K562 (cell line): ENCODE measurements around the gene NME7. TPM values are rescaled to one million over a fixed set of nuclear protein-coding genes. Genes with fewer than 3 reads are reported as not detected.

Experiments
- ARID4B ChIP-seq: sonication (generic); formaldehyde crosslinking; IDR thresholded peaks from 2 replicates; pipeline ENCODE4 v1.8.0; 2022; ENCODE audit warnings: mild to moderate bottlenecking, missing genetic modification reagents
- C11orf30 ChIP-seq: fragments of 450-650 bp; IDR thresholded peaks from 2 replicates; pipeline ENCODE4 v1.6.1; 2016; ENCODE audit warnings: low read depth, mild to moderate bottlenecking
- E2F6 ChIP-seq, 2 experiments: IDR thresholded peaks; 2 replicates each; pipeline ENCODE4 v1.6.1; 2011; ENCODE audit warnings: borderline replicate concordance in 1 of 2, control low read depth in 1 of 2, low read depth in 1 of 2, low read length in 1 of 2, mild to moderate bottlenecking in 1 of 2, mixed read lengths in 1 of 2, moderate library complexity in 1 of 2; ENCODE audit not compliant: insufficient read depth in 1 of 2, insufficient read length in 1 of 2, poor library complexity in 1 of 2, severe bottlenecking in 1 of 2; ENCODE audit errors: extremely low read depth in 1 of 2
- ETV5 ChIP-seq: sonication (generic); formaldehyde crosslinking; IDR thresholded peaks from 2 replicates; pipeline ENCODE4 v1.4.0; 2020; ENCODE audit warnings: low read depth, mild to moderate bottlenecking, missing genetic modification reagents
- FOSL1 ChIP-seq: fragments of 200-800 bp; sonication (Bioruptor generic); conservative IDR thresholded peaks from 2 replicates; pipeline ENCODE4 v1.6.1; 2016; ENCODE audit warnings: missing genetic modification characterization, missing compliant biosample characterization
- GMEB1 ChIP-seq: fragments of 250-450 bp; sonication (Bioruptor Pico); IDR thresholded peaks from 2 replicates; pipeline ENCODE4 v1.4.0; 2020; ENCODE audit warnings: mild to moderate bottlenecking
- JUND ChIP-seq, 2 experiments: IDR thresholded peaks; 2 replicates in 1 of 2; 3 replicates in 1 of 2; pipeline ENCODE4 v1.6.1; 2011; ENCODE audit warnings: borderline replicate concordance in 2 of 2, low read depth in 2 of 2, low read length in 2 of 2, improper control_type of control experiment in 1 of 2, missing biosample characterization in 1 of 2, missing genetic modification characterization in 1 of 2, missing genetic modification reagents in 1 of 2
- MAFK ChIP-seq: IDR thresholded peaks from 2 replicates; pipeline ENCODE4 v1.6.1; 2011; ENCODE audit warnings: low read length, improper control_type of control experiment
- PML ChIP-seq: IDR thresholded peaks from 2 replicates; pipeline ENCODE4 v1.6.1; 2012; ENCODE audit warnings: low read length, inconsistent platforms
- PTTG1 ChIP-seq: fragments of 450-650 bp; IDR thresholded peaks from 2 replicates; pipeline ENCODE4 v1.6.1; 2016; ENCODE audit warnings: low read depth, mild to moderate bottlenecking, missing genetic modification characterization, missing compliant biosample characterization
- SRSF7 ChIP-seq: fragments of 200-400 bp; formaldehyde crosslinking; optimal IDR thresholded peaks from 2 replicates; pipeline ENCODE3; 2017; ENCODE audit warnings: mild to moderate bottlenecking, low read depth, low read length
- polyA plus RNA-seq, 8 experiments: library from polyadenylated mRNA; depleted of rRNA in 4 of 8; stranded (reverse) in 5 of 8; unstranded in 3 of 8; fragments of >200 nt; fragmentation: Nextera tagmentation in 2 of 8; fragmentation: Illumina TruSeq in 1 of 8; extraction: Ambion mirVana in 2 of 8; extraction: Trizol in 1 of 8; gene quantifications; 2 replicates each; pipeline versions ENCODE4 v1.2.1 to v1.2.3, GENCODE V29; 2011 to 2014; ENCODE audit warnings: inconsistent platforms in 1 of 8, missing spikeins in 1 of 8
- total RNA-seq, 7 experiments: library from RNA; depleted of rRNA in 6 of 7; stranded (reverse); fragments of >200 nt in 6 of 7; fragmentation: Illumina TruSeq in 2 of 7; extraction: Trizol in 2 of 7; gene quantifications; 2 replicates each; pipeline versions ENCODE4 v1.2.1 to v1.2.3, GENCODE V29; 2011 to 2021; ENCODE audit warnings: low replicate concordance in 1 of 7
- TF ChIP-seq, protein P1 (sequence below): sonication (generic); formaldehyde crosslinking; IDR thresholded peaks from 2 replicates; pipeline ENCODE4 v1.8.0; 2022; ENCODE audit warnings: missing genetic modification reagents, mild to moderate bottlenecking, moderate library complexity, borderline replicate concordance
- TF ChIP-seq, protein P2 (sequence below): IDR thresholded peaks from 3 replicates; pipeline ENCODE4 v1.6.1; 2011; ENCODE audit warnings: borderline replicate concordance, mild to moderate bottlenecking, moderate library complexity; ENCODE audit not compliant: insufficient read length; ENCODE audit errors: extremely low read depth

NME7 gene
- total and polyA plus RNA-seq, 9 of the 15 experiments (the other 6 are each of a cell fraction or from before 2014, with no cell fraction given), result 7.9 to 43.2 (median 23.9) TPM

DNA sequence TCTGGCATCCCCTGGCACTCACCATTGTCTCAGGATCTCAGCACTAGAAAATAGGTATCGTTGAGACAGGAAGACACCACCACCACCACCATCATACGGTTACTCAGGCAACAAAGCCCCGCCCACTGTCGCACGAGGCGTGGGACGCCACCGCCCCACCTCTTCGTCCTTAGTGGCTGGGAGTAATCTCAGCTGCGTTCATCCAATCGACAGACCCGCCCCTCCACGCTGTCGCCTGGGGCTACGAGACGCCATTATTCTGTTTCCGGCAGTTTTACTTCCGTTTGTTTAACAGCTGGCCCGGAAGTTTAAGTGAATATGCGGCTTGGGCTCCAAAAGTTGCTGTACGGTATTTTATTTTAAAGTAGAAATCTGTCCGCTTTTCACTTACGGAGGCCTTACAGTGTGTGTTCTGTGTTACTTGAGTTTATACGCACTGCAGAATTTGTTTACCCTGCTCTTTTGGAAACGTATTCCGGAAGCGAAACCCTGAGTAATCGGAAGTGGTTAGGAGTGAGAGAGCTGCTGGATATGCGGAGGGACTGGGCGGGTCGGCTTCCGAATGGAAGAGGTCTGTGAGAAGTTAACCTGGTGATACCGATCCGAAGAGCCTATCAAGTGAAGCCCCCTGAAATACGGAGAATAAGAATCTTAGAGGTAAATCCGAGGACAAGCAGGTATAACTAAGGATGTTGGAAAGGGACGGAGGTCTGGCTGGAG, at the start of gene NME7, which contains the start of gene BLZF1 (continued):
- TF ChIP-seq PTTG1 (tag) (no peak), MAFK (0 out of 2 replicates have a peak, but pooled peaks have one; percentile 10), FOSL1 (tag) (peak; percentile 88), C11orf30 (peak; percentile 85), JUND (IDR thresholded peaks at IDR 0.05; ENCODE audit: borderline replicate concordance, low read depth, low read length) (peak; percentile 30; the same call in 1 of the 2 replicates), JUND (tag; IDR thresholded peaks at IDR 0.05; ENCODE audit: borderline replicate concordance, low read depth, low read length) (peak; percentile 80; the same call in 2 of the 3 replicates), ETV5 (CRISPR knock-in tag) (peak; percentile 75), PML (peak; percentile 62; the same call in 1 of the 2 replicates), SRSF7 (no peak), GMEB1 (CRISPR knock-in tag) (0 out of 2 replicates have a peak, but pooled peaks have one; percentile 34), E2F6 (IDR thresholded peaks at IDR 0.05; ENCODE audit: borderline replicate concordance in 1 of 2, extremely low read depth in 1 of 2, insufficient read depth in 1 of 2, insufficient read length in 1 of 2, low read depth in 1 of 2, low read length in 1 of 2, poor library complexity in 1 of 2, severe bottlenecking in 1 of 2) (peak in 1 of 2 experiments; percentile 43), ARID4B (peak; percentile 98)
- TF ChIP-seq, protein P1, sequence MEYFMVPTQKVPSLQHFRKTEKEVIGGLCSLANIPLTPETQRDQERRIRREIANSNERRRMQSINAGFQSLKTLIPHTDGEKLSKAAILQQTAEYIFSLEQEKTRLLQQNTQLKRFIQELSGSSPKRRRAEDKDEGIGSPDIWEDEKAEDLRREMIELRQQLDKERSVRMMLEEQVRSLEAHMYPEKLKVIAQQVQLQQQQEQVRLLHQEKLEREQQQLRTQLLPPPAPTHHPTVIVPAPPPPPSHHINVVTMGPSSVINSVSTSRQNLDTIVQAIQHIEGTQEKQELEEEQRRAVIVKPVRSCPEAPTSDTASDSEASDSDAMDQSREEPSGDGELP, result peak; percentile 100
- TF ChIP-seq, protein P2, sequence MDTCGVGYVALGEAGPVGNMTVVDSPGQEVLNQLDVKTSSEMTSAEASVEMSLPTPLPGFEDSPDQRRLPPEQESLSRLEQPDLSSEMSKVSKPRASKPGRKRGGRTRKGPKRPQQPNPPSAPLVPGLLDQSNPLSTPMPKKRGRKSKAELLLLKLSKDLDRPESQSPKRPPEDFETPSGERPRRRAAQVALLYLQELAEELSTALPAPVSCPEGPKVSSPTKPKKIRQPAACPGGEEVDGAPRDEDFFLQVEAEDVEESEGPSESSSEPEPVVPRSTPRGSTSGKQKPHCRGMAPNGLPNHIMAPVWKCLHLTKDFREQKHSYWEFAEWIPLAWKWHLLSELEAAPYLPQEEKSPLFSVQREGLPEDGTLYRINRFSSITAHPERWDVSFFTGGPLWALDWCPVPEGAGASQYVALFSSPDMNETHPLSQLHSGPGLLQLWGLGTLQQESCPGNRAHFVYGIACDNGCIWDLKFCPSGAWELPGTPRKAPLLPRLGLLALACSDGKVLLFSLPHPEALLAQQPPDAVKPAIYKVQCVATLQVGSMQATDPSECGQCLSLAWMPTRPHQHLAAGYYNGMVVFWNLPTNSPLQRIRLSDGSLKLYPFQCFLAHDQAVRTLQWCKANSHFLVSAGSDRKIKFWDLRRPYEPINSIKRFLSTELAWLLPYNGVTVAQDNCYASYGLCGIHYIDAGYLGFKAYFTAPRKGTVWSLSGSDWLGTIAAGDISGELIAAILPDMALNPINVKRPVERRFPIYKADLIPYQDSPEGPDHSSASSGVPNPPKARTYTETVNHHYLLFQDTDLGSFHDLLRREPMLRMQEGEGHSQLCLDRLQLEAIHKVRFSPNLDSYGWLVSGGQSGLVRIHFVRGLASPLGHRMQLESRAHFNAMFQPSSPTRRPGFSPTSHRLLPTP, result no peak
